ENCODE results near the gene PTGER1. TPM values are rescaled to one million over a fixed set of nuclear protein-coding genes. Genes with fewer than 3 reads are reported as not detected.
"Not testable (repeated sequence)": the region's sequence is repeated elsewhere in the genome, so short reads cannot be mapped to it uniquely, and the experiment has no call there.

Gene PTGER1
- total RNA-seq, 2 experiments from 2014 or later: 0.34 to 0.36 TPM

- DNase-seq (no peak), ATAC-seq (ENCODE audit: low read depth) (no peak)
- Mint-ChIP-seq H3K27ac (no peak overlapping the region), H3K27me3 (no peaks in the 10 kb centered on the region), H3K4me1 (peaks cover 9% of the 10 kb centered on the region), H3K4me3 (no peak overlapping the region), H3K9me3 (no peaks in the 10 kb centered on the region), H3K36me3 (peaks cover 28% of the 10 kb centered on the region)
- POLR2A ChIA-PET: interaction anchor here (1.1 kb wide), 1 partner anchor 327 kb away, joined by 3 read pairs; no protein-coding TSS in a partner anchor
Observed at GRCh38 chr19:14463747-14464146, 11.4 kb downstream of the PTGER1 start.

GRCh38 chr19:14462401-14462800, 12.8 kb downstream of the PTGER1 start:
- ATAC-seq (ENCODE audit: low read depth); H3K4me3 Mint-ChIP-seq; DNase-seq; POLR2A ChIA-PET; H3K9me3 Mint-ChIP-seq; H3K27me3 Mint-ChIP-seq; H3K27ac Mint-ChIP-seq: not testable (repeated sequence)
- H3K4me1 Mint-ChIP-seq: peaks cover 15% of the 10 kb centered on the region
- peaks cover 37% of the 10 kb centered on the region for H3K36me3 Mint-ChIP-seq

GRCh38 chr19:14460935-14461334, 14.2 kb downstream of the PTGER1 start:
- no peaks in the 10 kb centered on the region for H3K27me3 Mint-ChIP-seq
- no peak for ATAC-seq (ENCODE audit: low read depth)
- POLR2A ChIA-PET: no interaction called here
- H3K36me3 Mint-ChIP-seq: peaks cover 36% of the 10 kb centered on the region
- H3K4me1 Mint-ChIP-seq: peaks cover 15% of the 10 kb centered on the region
- no peak overlapping the region for H3K4me3 Mint-ChIP-seq
- H3K27ac Mint-ChIP-seq: peak overlapping the region; percentile 30
- no peak for DNase-seq
- no peaks in the 10 kb centered on the region for H3K9me3 Mint-ChIP-seq

- Mint-ChIP-seq H3K27me3 (no peaks in the 10 kb centered on the region), H3K4me1 (peaks cover 15% of the 10 kb centered on the region), H3K4me3 (no peak overlapping the region), H3K9me3 (no peaks in the 10 kb centered on the region), H3K27ac (peak overlapping the region; percentile 87), H3K36me3 (peaks cover 31% of the 10 kb centered on the region)
- POLR2A ChIA-PET: interaction anchor here (1.0 kb wide), 1 partner anchor 59 kb away, joined by 3 read pairs; the partner anchor contains the start of gene DNAJB1
- DNase-seq (no peak), ATAC-seq (ENCODE audit: low read depth) (peak; percentile 99)
Observed at GRCh38 chr19:14459703-14460102, 15.5 kb downstream of the PTGER1 start.

GRCh38 chr19:14452303-14452702, 22.9 kb downstream of the PTGER1 start:
- peaks cover 33% of the 10 kb centered on the region for H3K36me3 Mint-ChIP-seq
- H3K27me3 Mint-ChIP-seq; ATAC-seq (ENCODE audit: low read depth); H3K4me3 Mint-ChIP-seq; H3K27ac Mint-ChIP-seq; H3K9me3 Mint-ChIP-seq; POLR2A ChIA-PET; DNase-seq; H3K4me1 Mint-ChIP-seq: not testable (repeated sequence)

GRCh38 chr19:14450876-14451275, 24.3 kb downstream of the PTGER1 start:
- Mint-ChIP-seq H3K36me3 (peaks cover 43% of the 10 kb centered on the region), H3K9me3 (no peaks in the 10 kb centered on the region)
- POLR2A ChIA-PET: no interaction called here

GRCh38 chr19:14450168-14450874, 24.8 kb downstream of the PTGER1 start:
- H3K4me1 Mint-ChIP-seq: peaks cover 6% of the 10 kb centered on the region
- DNase-seq (peak; percentile 68), ATAC-seq (ENCODE audit: low read depth) (peak; percentile 84)
- H3K9me3 Mint-ChIP-seq: no peaks in the 10 kb centered on the region
- no peak overlapping the region for H3K27ac Mint-ChIP-seq
- H3K36me3 Mint-ChIP-seq: peaks cover 44% of the 10 kb centered on the region
- POLR2A ChIA-PET: interaction anchor here (0.6 kb wide), 1 partner anchor 417 kb away, joined by 3 read pairs; no protein-coding TSS in a partner anchor
- H3K27me3 Mint-ChIP-seq: no peaks in the 10 kb centered on the region
- H3K4me3 Mint-ChIP-seq: no peak overlapping the region

More at GRCh38 chr19:14450876-14451275, 24.3 kb downstream of the PTGER1 start:
- DNase-seq (no peak), ATAC-seq (ENCODE audit: low read depth) (peak; percentile 19)
- Mint-ChIP-seq H3K4me3 (no peak overlapping the region), H3K27ac (no peak overlapping the region), H3K4me1 (peaks cover 6% of the 10 kb centered on the region), H3K27me3 (no peaks in the 10 kb centered on the region)

GRCh38 chr19:14449321-14449720, 25.8 kb downstream of the PTGER1 start:
- POLR2A ChIA-PET: no interaction called here
- peaks cover 9% of the 10 kb centered on the region for H3K4me1 Mint-ChIP-seq
- H3K36me3 Mint-ChIP-seq: peaks cover 46% of the 10 kb centered on the region
- DNase-seq: no peak
- H3K27me3 Mint-ChIP-seq: no peaks in the 10 kb centered on the region
- no peak overlapping the region for H3K4me3 Mint-ChIP-seq
- no peaks in the 10 kb centered on the region for H3K9me3 Mint-ChIP-seq
- no peak for ATAC-seq (ENCODE audit: low read depth)
- no peak overlapping the region for H3K27ac Mint-ChIP-seq

GRCh38 chr19:14446336-14447036, 28.7 kb downstream of the PTGER1 start:
- no peak overlapping the region for H3K27ac Mint-ChIP-seq
- H3K4me1 Mint-ChIP-seq: peaks cover 13% of the 10 kb centered on the region
- no peak for DNase-seq
- no peaks in the 10 kb centered on the region for H3K27me3 Mint-ChIP-seq
- ATAC-seq (ENCODE audit: low read depth): no peak
- POLR2A ChIA-PET: interaction anchor here (0.6 to 0.9 kb wide), 2 partner anchors 9 to 17 kb away, joined by 3 to 4 read pairs; no protein-coding TSS in a partner anchor
- peaks cover 59% of the 10 kb centered on the region for H3K36me3 Mint-ChIP-seq
- no peak overlapping the region for H3K4me3 Mint-ChIP-seq
- no peaks in the 10 kb centered on the region for H3K9me3 Mint-ChIP-seq

GRCh38 chr19:14443632-14444216, 31.4 kb downstream of the PTGER1 start:
- DNase-seq: no peak
- ATAC-seq (ENCODE audit: low read depth): no peak
- Mint-ChIP-seq H3K9me3 (no peaks in the 10 kb centered on the region), H3K27me3 (no peaks in the 10 kb centered on the region), H3K4me1 (peaks cover 23% of the 10 kb centered on the region), H3K27ac (no peak overlapping the region), H3K4me3 (no peak overlapping the region), H3K36me3 (peaks cover 48% of the 10 kb centered on the region)
- POLR2A ChIA-PET: no interaction called here

- Mint-ChIP-seq H3K4me3 (peak overlapping the region; percentile 25), H3K36me3 (peaks cover 45% of the 10 kb centered on the region), H3K9me3 (no peaks in the 10 kb centered on the region), H3K27me3 (no peaks in the 10 kb centered on the region), H3K4me1 (peaks cover 29% of the 10 kb centered on the region), H3K27ac (no peak overlapping the region)
- no peak for DNase-seq
- ATAC-seq (ENCODE audit: low read depth): no peak
- POLR2A ChIA-PET: no interaction called here
Observed at GRCh38 chr19:14442891-14443631, 32.1 kb downstream of the PTGER1 start.

GRCh38 chr19:14441041-14441938, 33.9 kb downstream of the PTGER1 start:
- Mint-ChIP-seq H3K36me3 (peaks cover 38% of the 10 kb centered on the region), H3K27me3 (no peaks in the 10 kb centered on the region), H3K9me3 (no peaks in the 10 kb centered on the region), H3K4me3 (peak overlapping the region; percentile 96), H3K27ac (peak overlapping the region; percentile 65), H3K4me1 (peaks cover 34% of the 10 kb centered on the region)
- POLR2A ChIA-PET: interaction anchor here (0.9 kb wide), 1 partner anchor 60 kb away, joined by 3 read pairs; the partner anchor contains the start of gene ADGRE5
- DNase-seq: no peak
- no peak for ATAC-seq (ENCODE audit: low read depth)

All from activated naive CD8-positive, alpha-beta T cell treated with anti-CD3 and anti-CD28 coated beads, Interleukin-2, amount 10 ng/mL, durations not matched to agents 7 days and 5 days (primary cell).